Adrenal gland (tissue), 5 donors: ENCODE results near the gene COL5A1.

Experiments
- CTCF ChIP-seq, 6 experiments: fragments of 450-650 bp in 4 of 6; fragments of 200-600 bp in 2 of 6; sonication (generic) in 1 of 6; IDR thresholded peaks; 1 replicate in 5 of 6; 2 replicates in 1 of 6; pipeline versions ENCODE4 v1.5.1 to v1.8.0; 2016 to 2021; ENCODE audit warnings: antibody characterized with exemption in 6 of 6, mild to moderate bottlenecking in 2 of 6, moderate library complexity in 1 of 6
- POLR2A ChIP-seq, 2 donors: fragments of 450-650 bp; IDR thresholded peaks; one replicate each; pipeline ENCODE4 v1.6.1; 2017; ENCODE audit warnings: antibody characterized with exemption in 2 of 2, mild to moderate bottlenecking in 2 of 2, moderate library complexity in 1 of 2
- donor health status: DM: no; HTN: no; CAD: no.

GRCh38 chr9:134592018-134592818 is 49.4 kb upstream of the COL5A1 start:
- TF ChIP-seq CTCF (IDR thresholded peaks at IDR 0.05) = no peak
- TF ChIP-seq POLR2A (IDR thresholded peaks at IDR 0.05) = no peak
